Measurements from ENCODE around the gene ABHD4.
"Not testable (repeated sequence)": the region's sequence is repeated elsewhere in the genome, so short reads cannot be mapped to it uniquely, and the experiment has no call there.

ABHD4 gene

GRCh38 chr14:22561661-22562579 is 36.2 kb upstream of the ABHD4 start:
- no peak for DNase-seq

- DNase-seq = no peak
Measured at GRCh38 chr14:22563987-22564386, 34.1 kb upstream of the ABHD4 start.

DNA sequence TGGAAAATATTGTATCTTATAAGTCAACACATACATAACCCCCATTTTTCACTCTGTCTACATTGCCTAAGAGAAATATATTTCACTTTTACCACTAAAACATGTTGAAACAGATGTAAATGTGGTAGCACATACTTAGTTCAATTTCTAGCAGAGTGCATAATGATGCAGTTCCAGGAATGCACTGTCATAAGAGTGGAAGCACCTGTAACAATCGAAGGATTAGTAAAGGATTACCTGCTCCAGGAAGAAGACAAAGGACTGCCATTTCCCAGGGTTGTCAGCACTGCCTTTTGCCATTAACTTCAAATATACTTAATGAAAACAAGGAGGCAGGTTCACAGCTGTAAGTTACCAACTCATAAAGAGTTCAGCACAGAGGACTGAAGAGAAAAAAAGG is 33.6 kb upstream of the ABHD4 start:
- no peak for DNase-seq

DNA sequence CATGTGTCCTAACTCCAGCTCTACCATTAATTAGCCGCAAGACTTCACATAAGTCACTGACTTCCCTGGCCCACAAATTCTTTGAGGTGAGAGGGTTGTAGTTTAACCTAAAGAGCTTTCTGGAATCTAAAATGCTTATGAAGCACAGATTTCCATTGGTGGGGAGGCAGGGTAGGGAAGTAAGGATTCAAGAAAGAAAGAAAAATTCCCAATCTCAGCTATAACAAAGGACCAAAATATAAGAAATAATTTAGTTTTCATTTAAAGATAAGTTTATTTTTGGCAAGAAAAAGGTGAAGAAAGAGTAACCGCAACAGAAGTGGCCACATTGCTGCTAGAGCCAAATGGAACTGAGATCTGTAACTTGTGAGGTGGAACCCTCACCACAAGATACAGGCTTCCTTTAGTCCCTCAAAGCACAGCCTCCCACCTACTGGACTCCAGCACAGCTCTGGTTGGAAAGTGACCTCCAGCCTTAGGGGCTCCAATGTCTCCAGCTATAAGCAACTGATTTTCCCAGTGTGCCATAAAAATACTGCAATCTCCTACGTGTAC is 32.6 kb upstream of the ABHD4 start:
- no peak for DNase-seq

DNA sequence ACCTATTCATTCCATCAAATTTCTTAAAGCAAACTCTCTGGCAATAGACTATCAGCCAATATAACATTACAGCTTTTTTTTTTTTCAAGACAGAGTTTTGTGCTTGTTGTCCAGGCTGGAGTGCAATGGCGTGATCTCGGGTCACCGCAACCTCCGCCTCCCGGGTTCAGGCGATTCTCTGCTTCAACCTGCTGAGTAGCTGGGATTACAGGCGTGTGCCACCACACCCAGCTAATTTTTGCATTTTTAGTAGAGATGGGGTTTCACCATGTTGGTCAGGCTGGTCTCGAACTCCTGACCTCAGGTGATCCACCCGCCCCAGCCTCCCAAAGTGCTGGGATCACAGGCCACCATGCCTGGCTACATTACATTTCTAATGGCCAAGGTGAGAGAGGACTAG is 31.8 kb upstream of the ABHD4 start:
- DNase-seq = not testable (repeated sequence)

GRCh38 chr14:22566845-22567244 is 31.3 kb upstream of the ABHD4 start:
- no peak for DNase-seq

DNA sequence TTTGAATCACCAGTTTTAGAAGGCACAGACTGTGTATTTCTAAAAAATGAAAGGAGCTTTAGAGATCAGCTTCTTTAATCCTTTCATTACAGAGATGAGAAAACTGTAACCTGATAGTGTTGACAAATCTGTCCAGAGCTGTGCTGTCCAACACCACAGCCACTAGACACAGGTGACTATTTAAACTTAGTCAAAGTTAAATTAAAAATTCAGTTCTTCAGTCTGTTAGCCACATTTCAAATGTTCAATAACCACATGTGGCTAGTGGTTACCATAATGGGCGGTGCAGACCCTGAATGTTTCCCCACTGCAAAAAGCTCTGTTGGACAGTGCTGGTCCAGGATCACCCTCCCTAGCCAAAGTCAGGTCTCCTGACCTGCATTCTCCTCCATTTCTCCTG is 30.7 kb upstream of the ABHD4 start:
- DNase-seq = no peak

DNA sequence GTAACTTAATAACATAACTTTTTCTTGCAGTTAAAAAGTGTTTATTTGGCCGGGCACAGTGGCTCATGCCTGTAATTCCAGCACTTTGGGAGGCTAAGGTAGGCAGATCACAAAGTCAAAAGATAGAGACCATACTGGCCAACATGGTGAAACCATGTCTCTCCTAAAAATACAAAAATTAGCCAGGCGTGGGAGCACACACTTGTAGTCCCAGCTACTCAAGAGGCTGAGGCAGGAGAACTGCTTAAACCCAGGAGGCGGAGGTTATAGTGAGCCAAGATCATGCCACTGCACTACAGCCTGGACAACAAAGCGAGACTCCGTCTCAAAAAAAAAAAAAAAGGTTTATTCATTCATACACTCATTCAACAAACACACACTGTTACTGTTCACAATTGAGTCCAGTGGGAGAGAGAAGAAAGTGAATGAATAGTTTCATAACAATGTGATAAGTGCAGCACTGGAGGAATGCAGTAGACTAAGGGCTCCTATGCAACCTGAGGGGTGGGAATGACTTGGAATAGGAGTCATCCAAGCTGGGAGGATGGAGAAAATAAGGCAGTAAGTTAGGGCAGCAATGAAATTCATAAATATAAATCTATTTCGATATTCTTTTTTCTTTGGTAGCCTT is 28.9 kb upstream of the ABHD4 start:
- no peak for DNase-seq

DNA sequence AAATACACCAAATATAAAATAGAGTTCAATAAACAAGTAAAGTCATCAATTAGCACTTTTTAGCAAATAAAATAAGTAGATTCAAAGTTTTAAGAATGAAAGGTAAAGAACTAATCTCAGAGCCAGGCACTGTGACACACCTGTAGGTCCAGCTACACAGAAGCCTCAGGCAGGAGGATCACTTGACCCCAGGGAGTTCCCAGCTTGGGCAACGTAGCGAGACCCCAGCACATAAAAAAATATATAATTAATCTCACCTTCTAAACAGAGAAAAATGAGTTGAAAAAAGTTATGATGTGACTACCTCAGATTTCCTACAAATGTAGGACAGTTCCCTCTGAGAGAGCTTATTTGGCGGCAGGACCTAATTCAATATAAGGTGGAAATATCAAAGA is 28.4 kb upstream of the ABHD4 start:
- no peak for DNase-seq

DNA sequence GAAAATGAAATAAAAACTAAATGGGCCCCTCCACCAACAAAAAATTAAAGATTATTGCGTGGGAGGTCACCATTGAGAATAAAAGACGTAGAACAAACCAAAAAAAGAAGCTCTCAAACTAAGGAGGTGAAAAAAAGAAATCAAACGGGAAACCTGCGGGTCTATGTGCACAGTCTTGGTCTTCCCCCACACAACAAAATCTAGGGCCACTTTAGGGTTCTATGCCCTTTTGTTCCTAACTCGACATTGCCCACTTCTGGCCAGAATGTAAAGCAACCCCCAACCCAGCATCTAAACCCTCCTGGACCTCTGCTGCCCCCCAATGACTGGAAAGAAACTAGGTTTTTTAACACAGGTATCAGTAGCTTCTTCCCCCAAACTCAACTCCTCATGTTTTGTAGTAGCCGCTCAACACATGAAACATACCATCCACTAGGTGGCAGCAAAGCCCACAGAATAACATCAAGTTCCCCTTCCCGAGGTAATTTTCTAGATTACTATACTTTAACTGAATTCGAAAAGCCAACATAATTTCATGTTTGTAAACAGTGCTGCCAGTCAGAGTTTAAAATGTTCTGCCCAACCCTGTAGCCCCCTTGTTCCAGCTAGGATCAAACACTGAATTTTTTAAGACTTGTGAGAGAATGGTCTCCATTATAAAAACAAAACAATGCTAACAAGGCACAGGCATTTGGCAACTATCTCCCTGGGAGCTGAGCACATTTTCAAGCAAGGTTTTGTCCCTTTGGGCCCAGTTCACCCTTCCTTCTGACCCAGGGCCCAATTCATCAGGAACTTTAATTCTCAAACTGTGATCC is 27.8 kb upstream of the ABHD4 start:
- peak; percentile 51 to 90 for DNase-seq

- no peak for DNase-seq
Measured at GRCh38 chr14:22572562-22573058, 25.5 kb upstream of the ABHD4 start.

DNA sequence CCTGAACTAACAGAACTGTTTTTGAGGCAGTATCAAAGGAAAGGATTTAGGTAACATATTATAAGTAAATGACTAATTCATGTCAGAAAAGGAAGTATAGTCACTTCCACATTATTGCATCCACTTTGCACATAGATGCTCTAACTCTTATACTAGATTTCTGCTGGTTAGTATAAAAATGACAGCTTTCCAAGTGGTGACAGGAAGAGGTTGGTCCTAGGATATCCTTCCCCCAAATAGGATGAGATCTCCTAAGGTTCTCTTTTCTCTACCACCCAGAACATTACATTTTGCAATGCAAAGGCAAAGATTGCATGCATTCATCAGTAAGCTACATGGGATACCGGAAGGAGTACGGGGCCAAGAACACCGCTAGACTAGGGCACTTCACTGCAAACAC is 24.3 kb upstream of the ABHD4 start:
- DNase-seq = peak; percentile 20 to 32

- DNase-seq = no peak
Measured at GRCh38 chr14:22577334-22577908, 20.7 kb upstream of the ABHD4 start.

DNA sequence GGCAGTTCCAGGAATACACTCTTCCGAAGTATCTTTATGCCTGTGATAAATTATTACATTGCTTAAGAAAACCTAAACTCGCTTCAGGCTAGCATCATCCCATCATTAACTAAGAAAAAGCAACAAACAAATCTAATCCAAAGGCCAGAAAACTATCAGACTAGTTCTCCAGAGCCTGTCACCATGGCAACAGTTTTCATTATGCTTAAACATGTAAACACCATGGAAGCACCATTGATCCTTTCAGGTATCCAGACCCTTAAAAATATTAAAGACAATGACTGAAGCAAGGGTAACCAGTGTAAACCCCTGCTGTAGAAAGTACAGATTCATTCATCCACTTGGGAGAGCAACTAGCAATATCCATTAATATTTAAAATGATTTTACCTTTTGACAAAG is 18.9 kb upstream of the ABHD4 start:
- DNase-seq = no peak

GRCh38 chr14:22579881-22580280 is 18.2 kb upstream of the ABHD4 start:
- DNase-seq = no peak

DNA sequence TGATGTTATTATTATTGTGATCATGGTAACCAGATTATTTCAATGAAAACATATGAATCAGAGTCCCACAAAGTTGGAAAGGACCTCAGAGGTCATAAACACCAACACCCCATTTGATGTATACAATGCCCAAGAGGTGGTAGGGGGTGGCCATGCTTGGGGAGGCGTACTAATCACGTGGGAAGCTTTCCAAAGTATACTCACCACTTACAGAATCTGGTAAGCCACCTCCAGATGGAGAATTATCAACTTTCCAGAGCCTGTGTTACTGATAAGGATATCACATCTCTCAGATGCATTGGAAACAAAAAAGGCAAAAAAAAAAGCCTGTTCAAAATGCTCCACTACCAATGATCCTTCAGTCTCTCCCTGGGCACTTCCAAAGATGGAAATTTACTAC is 17.5 kb upstream of the ABHD4 start:
- no peak for DNase-seq

GRCh38 chr14:22583994-22584393 is 14.1 kb upstream of the ABHD4 start:
- DNase-seq = no peak

- no peak for DNase-seq
Measured at GRCh38 chr14:22587247-22587646, 10.9 kb upstream of the ABHD4 start.

GRCh38 chr14:22587677-22588422 is 10.2 kb upstream of the ABHD4 start:
- DNase-seq = not testable (repeated sequence)

- peak; percentile 4 to 18 for DNase-seq
Measured at GRCh38 chr14:22588526-22589095, 9.5 kb upstream of the ABHD4 start.

DNA sequence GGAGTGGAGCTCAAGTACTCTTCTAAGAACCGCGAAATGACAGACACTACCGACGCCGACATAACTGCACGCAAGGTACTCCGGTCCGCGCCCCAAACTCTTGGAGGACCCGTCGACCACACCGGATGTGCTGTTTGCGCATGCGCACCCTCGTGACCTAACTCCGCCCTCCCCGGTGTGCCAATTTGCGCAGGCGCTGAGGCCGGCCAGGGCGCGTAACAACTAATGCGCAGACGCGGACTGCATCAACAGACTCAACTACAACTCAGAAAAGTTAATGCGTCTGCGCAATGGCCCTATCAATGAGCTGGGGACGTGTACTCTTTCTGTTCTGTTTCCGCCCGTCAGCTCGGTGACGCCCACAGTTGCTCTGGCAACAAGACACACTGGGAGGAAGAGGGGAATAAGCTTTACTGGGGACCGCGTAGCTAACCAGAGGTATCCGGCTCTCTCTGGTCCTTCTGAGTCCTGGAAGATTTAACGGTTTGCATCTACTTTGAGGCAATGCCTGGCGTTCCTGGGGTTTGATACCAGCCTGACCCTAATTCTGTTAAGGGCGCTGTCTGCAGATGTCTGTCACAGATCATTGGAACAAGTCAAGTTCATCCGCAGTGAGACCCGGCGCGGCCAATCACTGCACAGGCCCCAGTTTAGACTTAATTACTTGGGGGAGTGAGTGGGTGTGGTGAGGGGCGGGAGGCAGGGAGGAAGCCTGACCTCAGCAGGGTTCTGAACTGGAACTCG is 8.8 kb upstream of the ABHD4 start, which contains the start of gene DAD1:
DAD1 (minus strand) TSS at position 129 of the 744 bp plus-strand sequence; CDS start at position 62, 67 bp downstream.
- DNase-seq = peak; percentile 99

Data from inflammatory macrophage treated with lipopolysaccharide for 1 hour (primary cell).